Neural cell (in vitro differentiated cells): ENCODE measurements around the gene AOX1. TPM values are rescaled to one million over a fixed set of nuclear protein-coding genes. Genes with fewer than 3 reads are reported as not detected.
"Not testable (repeated sequence)": the region's sequence is repeated elsewhere in the genome, so short reads cannot be mapped to it uniquely, and the experiment has no call there.

Experiments used
- H2AFZ ChIP-seq: fragments of 200-600, 300-800 bp; sonication (generic), shearing (Covaris generic); 2 replicates; pipeline ENCODE4 v1.6.0; 2014; ENCODE audit warnings: low read depth, mild to moderate bottlenecking, antibody characterized with exemption, low read length, moderate library complexity
- H3F3A ChIP-seq: fragments of 200-600 bp; shearing (Covaris generic); 2 replicates; pipeline ENCODE4 v1.6.1; 2016; ENCODE audit warnings: mild to moderate bottlenecking, moderate library complexity, mixed read lengths, antibody characterized with exemption, low read length; ENCODE audit not compliant: insufficient read depth, poor library complexity, severe bottlenecking
- H3K27ac ChIP-seq: fragments of 200-600, 300-800 bp; sonication (generic), shearing (Covaris generic); 2 replicates; pipeline ENCODE4 v1.5.1; 2014; ENCODE audit warnings: mild to moderate bottlenecking, low read length, moderate library complexity
- H3K27me3 ChIP-seq: fragments of 300-800, 200-600 bp; sonication (generic), shearing (Covaris generic); 2 replicates; pipeline ENCODE4 v1.6.0; 2014; ENCODE audit warnings: mild to moderate bottlenecking, low read depth, low read length, moderate library complexity; ENCODE audit not compliant: insufficient read depth
- H3K36me3 ChIP-seq: fragments of 300-800, 200-600 bp; sonication (generic), shearing (Covaris generic); 2 replicates; pipeline ENCODE4 v1.5.1; 2014; ENCODE audit warnings: mild to moderate bottlenecking, antibody characterized with exemption, low read length, moderate library complexity; ENCODE audit not compliant: insufficient read depth
- H3K4me2 ChIP-seq: fragments of 300-800, 200-600 bp; sonication (generic), shearing (Covaris generic); 2 replicates; pipeline ENCODE4 v1.6.0; 2014; ENCODE audit warnings: mild to moderate bottlenecking, low read length
- H3K4me3 ChIP-seq: fragments of 300-800, 200-600 bp; sonication (generic), shearing (Covaris generic); 2 replicates; pipeline ENCODE4 v1.5.1; 2014; ENCODE audit warnings: mild to moderate bottlenecking, low read length, moderate library complexity
- H3K79me2 ChIP-seq: fragments of 200-600 bp; shearing (Covaris generic); replicated peaks from 2 replicates; pipeline ENCODE4 v1.6.0; 2014; ENCODE audit warnings: mild to moderate bottlenecking, low read length, moderate library complexity; ENCODE audit not compliant: insufficient read depth
- H3K9ac ChIP-seq: fragments of 300-800, 200-600 bp; sonication (generic), shearing (Covaris generic); 2 replicates; pipeline ENCODE4 v1.6.1; 2016; ENCODE audit warnings: mild to moderate bottlenecking, low read length, mixed read lengths
- H3K9me2 ChIP-seq: fragments of 200-600 bp; shearing (Covaris generic); 2 replicates; pipeline ENCODE4 v1.6.1; 2016; ENCODE audit warnings: mild to moderate bottlenecking, low read length, mixed read lengths; ENCODE audit not compliant: insufficient read depth
- H3K9me3 ChIP-seq: fragments of 200-600, 300-800 bp; sonication (generic), shearing (Covaris generic); 2 replicates; pipeline ENCODE4 v1.6.1; 2016; ENCODE audit warnings: mild to moderate bottlenecking, mixed run types, low read length, moderate library complexity, mixed read lengths
- H4K20me1 ChIP-seq: fragments of 200-600 bp; shearing (Covaris generic); 2 replicates; pipeline ENCODE4 v1.6.1; 2016; ENCODE audit warnings: mild to moderate bottlenecking, mixed run types; ENCODE audit not compliant: insufficient read depth
- CTCF ChIP-seq: fragments of 450-650 bp; IDR thresholded peaks from 2 replicates; pipeline ENCODE4 v1.5.1; 2014; ENCODE audit warnings: antibody characterized with exemption, mild to moderate bottlenecking, moderate library complexity; ENCODE audit not compliant: poor library complexity, severe bottlenecking
- EP300 ChIP-seq: fragments of 450-650 bp; conservative IDR thresholded peaks from 2 replicates; pipeline ENCODE4 v1.6.1; 2014; ENCODE audit warnings: antibody characterized with exemption, mild to moderate bottlenecking, moderate library complexity; ENCODE audit not compliant: poor library complexity, severe bottlenecking
- EZH2 ChIP-seq: fragments of 200-600, 300-800 bp; shearing (Covaris generic), sonication (generic); IDR thresholded peaks from 2 replicates; pipeline ENCODE4 v1.6.1; 2014; ENCODE audit warnings: antibody characterized with exemption, low read length, borderline replicate concordance, mild to moderate bottlenecking; ENCODE audit not compliant: insufficient read depth, poor library complexity, severe bottlenecking
- MXI1 ChIP-seq: fragments of 450-650 bp; conservative IDR thresholded peaks from 2 replicates; pipeline ENCODE4 v1.6.1; 2014; ENCODE audit warnings: antibody characterized with exemption, mild to moderate bottlenecking; ENCODE audit not compliant: poor library complexity, severe bottlenecking
- POLR2AphosphoS5 ChIP-seq: IDR thresholded peaks from 2 replicates; pipeline ENCODE4 v1.6.1; 2012
- RAD21 ChIP-seq: fragments of 450-650 bp; conservative IDR thresholded peaks from 2 replicates; pipeline ENCODE4 v1.6.1; 2014; ENCODE audit warnings: antibody characterized with exemption, mild to moderate bottlenecking, moderate library complexity
- REST ChIP-seq: IDR thresholded peaks from 2 replicates; pipeline ENCODE4 v1.6.1; 2012; ENCODE audit warnings: borderline replicate concordance
- SMC3 ChIP-seq: fragments of 450-650 bp; conservative IDR thresholded peaks from 2 replicates; pipeline ENCODE4 v1.6.1; 2014; ENCODE audit warnings: antibody characterized with exemption, mild to moderate bottlenecking, moderate library complexity; ENCODE audit not compliant: poor library complexity
- TAF1 ChIP-seq: IDR thresholded peaks from 2 replicates; pipeline ENCODE4 v1.6.1; 2012; ENCODE audit warnings: low read depth
- polyA plus RNA-seq: library from polyadenylated mRNA; depleted of rRNA; stranded (reverse); fragments of >200 nt; gene quantifications from 2 replicates; pipeline ENCODE4 v1.2.3, GENCODE V29; 2014

Gene AOX1
- polyA plus RNA-seq, 1 donor from 2014 or later = not detected

GRCh38 chr2:200540793-200541192 is 45.0 kb upstream of the AOX1 start:
- Histone ChIP-seq H3K27ac (no peak overlapping the region), H3K79me2 (no peaks in the 10 kb centered on the region), H4K20me1 (no peaks in the 10 kb centered on the region), H3K9me2 (no peaks in the 10 kb centered on the region), H2AFZ (no peak overlapping the region), H3K36me3 (no peaks in the 10 kb centered on the region), H3K4me3 (no peak overlapping the region), H3K9ac (no peak overlapping the region), H3K9me3 (no peaks in the 10 kb centered on the region), H3K4me2 (no peak overlapping the region), H3F3A (no peaks in the 10 kb centered on the region), H3K27me3 (no peaks in the 10 kb centered on the region)
- TF ChIP-seq EP300 (no peak), EZH2 (no peak), MXI1 (no peak), SMC3 (no peak), RAD21 (no peak), POLR2AphosphoS5 (no peak), CTCF (no peak), TAF1 (no peak), REST (no peak)

GRCh38 chr2:200566596-200566995 is 19.2 kb upstream of the AOX1 start:
- H3K36me3 ChIP-seq, H2AFZ ChIP-seq, H3K4me3 ChIP-seq, H3K27me3 ChIP-seq, H3K9ac ChIP-seq, H3K9me2 ChIP-seq, H3F3A ChIP-seq, H3K9me3 ChIP-seq, H3K79me2 ChIP-seq, H3K4me2 ChIP-seq, H3K27ac ChIP-seq, H4K20me1 ChIP-seq: not testable (repeated sequence)

GRCh38 chr2:200567932-200568331 is 17.9 kb upstream of the AOX1 start:
- H2AFZ ChIP-seq = no peak overlapping the region
- no peaks in the 10 kb centered on the region for H3K27me3 ChIP-seq
- no peak overlapping the region for H3K4me3 ChIP-seq
- no peak for TF ChIP-seq MXI1
- no peak for TF ChIP-seq EP300
- no peak for TF ChIP-seq POLR2AphosphoS5
- no peak for TF ChIP-seq RAD21
- no peak for TF ChIP-seq EZH2
- TF ChIP-seq TAF1 = no peak
- no peak for TF ChIP-seq REST
- TF ChIP-seq CTCF = no peak
- TF ChIP-seq SMC3 = no peak
- H3K9ac ChIP-seq = no peak overlapping the region
- H3K27ac ChIP-seq = no peak overlapping the region
- H4K20me1 ChIP-seq = no peaks in the 10 kb centered on the region
- H3F3A ChIP-seq = no peaks in the 10 kb centered on the region
- H3K4me2 ChIP-seq = no peak overlapping the region
- H3K36me3 ChIP-seq = no peaks in the 10 kb centered on the region
- H3K79me2 ChIP-seq = no peaks in the 10 kb centered on the region
- H3K9me2 ChIP-seq = no peaks in the 10 kb centered on the region
- no peaks in the 10 kb centered on the region for H3K9me3 ChIP-seq
